ENCODE measurements around the gene PGM2L1.

- no peak for TF ChIP-seq POLR2A (IDR thresholded peaks at IDR 0.05)
- no peak for TF ChIP-seq CTCF (IDR thresholded peaks at IDR 0.05)
- no peak for TF ChIP-seq EP300 (IDR thresholded peaks at IDR 0.05)
Measured at GRCh38 chr11:74345420-74345819, 52.8 kb downstream of the PGM2L1 start.
